ENCODE data around the gene CEMIP. TPM values are rescaled to one million over a fixed set of nuclear protein-coding genes. Genes with fewer than 3 reads are reported as not detected.

Gene CEMIP
- total RNA-seq, 2 experiments from 2014 or later: not detected

GRCh38 chr15:80804970-80805495, 25.9 kb downstream of the CEMIP start:
- no peak overlapping the region for H2AFZ ChIP-seq (ENCODE audit: low read length)
- no peak for TF ChIP-seq CTCF (conservative IDR thresholded peaks at IDR 0.05; ENCODE audit: low read length)
- TF ChIP-seq EZH2phosphoT487 (IDR thresholded peaks at IDR 0.05; ENCODE audit: borderline replicate concordance, low read depth, low read length): no peak
- no peak overlapping the region for H3K4me2 ChIP-seq (ENCODE audit: low read length)
- ChIA-PET CTCF (ENCODE audit: unreplicated experiment) (no interaction called here), POLR2A (no interaction called here)
- H3K9me3 ChIP-seq (ENCODE audit: low read length): no peaks in the 10 kb centered on the region
- H3K79me2 ChIP-seq (ENCODE audit: insufficient read depth, low read depth, low read length): no peaks in the 10 kb centered on the region
- BruUV-seq (replicated peaks): no TSS peak
- no peak overlapping the region for H3K27ac ChIP-seq (ENCODE audit: low read depth, low read length, poor library complexity, severe bottlenecking)
- intact Hi-C loops (cut with micrococcal nuclease; ENCODE audit: unreplicated experiment): no loop called here
- no peaks in the 10 kb centered on the region for H3K4me1 ChIP-seq (ENCODE audit: insufficient read depth, low read length, poor library complexity, severe bottlenecking)
- H3K36me3 ChIP-seq (ENCODE audit: insufficient read depth, low read length): no peaks in the 10 kb centered on the region
- no peak for DNase-seq (ENCODE audit: low spot score)
- H4K20me1 ChIP-seq (ENCODE audit: insufficient read depth, low read length): no peaks in the 10 kb centered on the region
- no peak overlapping the region for H3K4me3 ChIP-seq (ENCODE audit: low read depth, low read length, poor library complexity, severe bottlenecking)
- no peaks in the 10 kb centered on the region for H3K9me2 ChIP-seq (ENCODE audit: insufficient read depth, low read length)

- ChIA-PET POLR2A (no interaction called here), CTCF (ENCODE audit: unreplicated experiment) (no interaction called here)
- H3K36me3 ChIP-seq (ENCODE audit: insufficient read depth, low read length): no peaks in the 10 kb centered on the region
- no peaks in the 10 kb centered on the region for H3K79me2 ChIP-seq (ENCODE audit: insufficient read depth, low read depth, low read length)
- H3K4me1 ChIP-seq (ENCODE audit: insufficient read depth, low read length, poor library complexity, severe bottlenecking): no peaks in the 10 kb centered on the region
- no peak overlapping the region for H2AFZ ChIP-seq (ENCODE audit: low read length)
- H4K20me1 ChIP-seq (ENCODE audit: insufficient read depth, low read length): no peaks in the 10 kb centered on the region
- no peak overlapping the region for H3K4me2 ChIP-seq (ENCODE audit: low read length)
- intact Hi-C loops (cut with micrococcal nuclease; ENCODE audit: unreplicated experiment): no loop called here
- H3K27ac ChIP-seq (ENCODE audit: low read depth, low read length, poor library complexity, severe bottlenecking): no peak overlapping the region
- BruUV-seq (replicated peaks): no TSS peak
- DNase-seq (ENCODE audit: low spot score): no peak
- no peaks in the 10 kb centered on the region for H3K9me2 ChIP-seq (ENCODE audit: insufficient read depth, low read length)
- H3K4me3 ChIP-seq (ENCODE audit: low read depth, low read length, poor library complexity, severe bottlenecking): no peak overlapping the region
- TF ChIP-seq EZH2phosphoT487 (IDR thresholded peaks at IDR 0.05; ENCODE audit: borderline replicate concordance, low read depth, low read length): no peak
- no peak for TF ChIP-seq CTCF (conservative IDR thresholded peaks at IDR 0.05; ENCODE audit: low read length)
- H3K9me3 ChIP-seq (ENCODE audit: low read length): no peaks in the 10 kb centered on the region
These were observed 32.7 kb downstream of the CEMIP start for GRCh38 chr15:80811781-80812315.

- Histone ChIP-seq H3K9me2 (ENCODE audit: insufficient read depth, low read length) (no peaks in the 10 kb centered on the region), H3K36me3 (ENCODE audit: insufficient read depth, low read length) (no peaks in the 10 kb centered on the region), H3K79me2 (ENCODE audit: insufficient read depth, low read depth, low read length) (no peaks in the 10 kb centered on the region), H4K20me1 (ENCODE audit: insufficient read depth, low read length) (no peaks in the 10 kb centered on the region), H3K27ac (ENCODE audit: low read depth, low read length, poor library complexity, severe bottlenecking) (no peak overlapping the region), H3K4me2 (ENCODE audit: low read length) (no peak overlapping the region), H2AFZ (ENCODE audit: low read length) (no peak overlapping the region), H3K4me1 (ENCODE audit: insufficient read depth, low read length, poor library complexity, severe bottlenecking) (no peaks in the 10 kb centered on the region), H3K9me3 (ENCODE audit: low read length) (no peaks in the 10 kb centered on the region), H3K4me3 (ENCODE audit: low read depth, low read length, poor library complexity, severe bottlenecking) (no peak overlapping the region)
- ChIA-PET POLR2A (no interaction called here), CTCF (ENCODE audit: unreplicated experiment) (no interaction called here)
- no peak for DNase-seq (ENCODE audit: low spot score)
- intact Hi-C loops (cut with micrococcal nuclease; ENCODE audit: unreplicated experiment): no loop called here
- no peak for TF ChIP-seq CTCF (conservative IDR thresholded peaks at IDR 0.05; ENCODE audit: low read length)
- TF ChIP-seq EZH2phosphoT487 (IDR thresholded peaks at IDR 0.05; ENCODE audit: borderline replicate concordance, low read depth, low read length): no peak
- no TSS peak for BruUV-seq (replicated peaks)
These were observed 35.9 kb downstream of the CEMIP start for GRCh38 chr15:80815106-80815505.

All from OCI-LY7 (cell line).